Neuronal stem cell (in vitro differentiated cells): ENCODE data around the gene ASPHD1.

Source experiments
- DNase-seq: peaks from one replicate; pipeline ENCODE4 v3.0.0-alpha.2; 2013; ENCODE audit warnings: low spot score
- H2AFZ ChIP-seq: one replicate; pipeline ENCODE4 v1.6.1; 2013; ENCODE audit warnings: mild to moderate bottlenecking, low read length, inconsistent platforms
- H2AK5ac ChIP-seq: 2 replicates; pipeline ENCODE4 v1.6.1; 2013; ENCODE audit warnings: low read depth, mild to moderate bottlenecking, inconsistent platforms, low read length, moderate library complexity, mixed read lengths
- H2BK120ac ChIP-seq: 2 replicates; pipeline ENCODE4 v1.6.1; 2013; ENCODE audit warnings: low read depth, mild to moderate bottlenecking, inconsistent platforms, low read length, moderate library complexity, mixed read lengths
- H2BK12ac ChIP-seq: one replicate; pipeline ENCODE4 v1.6.1; 2013; ENCODE audit warnings: low read length, inconsistent platforms
- H2BK15ac ChIP-seq: 2 replicates; pipeline ENCODE4 v1.6.1; 2013; ENCODE audit warnings: mild to moderate bottlenecking, low read length, inconsistent platforms, mixed read lengths
- H2BK5ac ChIP-seq: one replicate; pipeline ENCODE4 v1.6.1; 2013; ENCODE audit warnings: inconsistent platforms, mild to moderate bottlenecking, low read length, moderate library complexity
- H3K14ac ChIP-seq: one replicate; pipeline ENCODE4 v1.6.1; 2013; ENCODE audit warnings: low read length, inconsistent platforms
- H3K18ac ChIP-seq: 2 replicates; pipeline ENCODE4 v1.6.1; 2013; ENCODE audit warnings: low read length, inconsistent platforms
- H3K23ac ChIP-seq: 2 replicates; pipeline ENCODE4 v1.6.1; 2013; ENCODE audit warnings: low read depth, mild to moderate bottlenecking, mixed read lengths, low read length, inconsistent platforms; ENCODE audit not compliant: poor library complexity
- H3K27ac ChIP-seq: replicated peaks from 3 replicates; pipeline ENCODE4 v1.5.1; 2013; ENCODE audit warnings: low read length, inconsistent platforms
- H3K27me3 ChIP-seq, 3 experiments: 2 replicates each; pipeline ENCODE4 v1.6.1; 2013; ENCODE audit warnings: low read length in 3 of 3, mild to moderate bottlenecking in 2 of 3, inconsistent platforms in 1 of 3, low read depth in 1 of 3, mixed read lengths in 1 of 3, moderate library complexity in 1 of 3; ENCODE audit not compliant: control insufficient read depth in 3 of 3, insufficient read depth in 3 of 3
- H3K36me3 ChIP-seq, 2 donors: replicated peaks in 1 of 2; 2 replicates each; pipeline ENCODE4 v1.6.1; 2013; ENCODE audit warnings: low read length in 2 of 2; ENCODE audit not compliant: control insufficient read depth in 2 of 2, insufficient read depth in 2 of 2
- H3K4ac ChIP-seq: 2 replicates; pipeline ENCODE4 v1.6.1; 2013; ENCODE audit warnings: inconsistent platforms, mild to moderate bottlenecking, low read length, moderate library complexity
- H3K4me1 ChIP-seq, 2 donors: 1 replicate in 1 of 2; 2 replicates in 1 of 2; pipeline ENCODE4 v1.6.1; 2013; ENCODE audit warnings: low read length in 2 of 2, low read depth in 1 of 2; ENCODE audit not compliant: control insufficient read depth in 2 of 2, insufficient read depth in 1 of 2
- H3K4me2 ChIP-seq: one replicate; pipeline ENCODE4 v1.6.1; 2013; ENCODE audit warnings: mild to moderate bottlenecking, low read length, inconsistent platforms; ENCODE audit not compliant: insufficient read depth, poor library complexity, severe bottlenecking
- H3K4me3 ChIP-seq, 2 donors: 2 replicates each; pipeline ENCODE4 v1.5.1; 2013; ENCODE audit warnings: low read length in 2 of 2, mild to moderate bottlenecking in 2 of 2, inconsistent platforms in 1 of 2, moderate library complexity in 1 of 2
- H3K79me1 ChIP-seq: one replicate; pipeline ENCODE4 v1.6.1; 2013; ENCODE audit warnings: low read depth, mild to moderate bottlenecking, inconsistent platforms, low read length, moderate library complexity
- H3K9ac ChIP-seq: one replicate; pipeline ENCODE4 v1.6.1; 2013; ENCODE audit warnings: mild to moderate bottlenecking, low read depth, low read length, inconsistent platforms; ENCODE audit not compliant: poor library complexity
- H3K9me3 ChIP-seq, 2 donors: replicated peaks in 1 of 2; 2 replicates each; pipeline versions ENCODE3 to v1.6.1; 2013; ENCODE audit warnings: low read length in 2 of 2, mild to moderate bottlenecking in 2 of 2, inconsistent platforms in 1 of 2, low read depth in 1 of 2, mixed read lengths in 1 of 2, moderate library complexity in 1 of 2; ENCODE audit not compliant: control insufficient read depth in 2 of 2, insufficient read depth in 1 of 2
- H4K8ac ChIP-seq: one replicate; pipeline ENCODE4 v1.6.1; 2013; ENCODE audit warnings: low read depth, mild to moderate bottlenecking, inconsistent platforms, low read length, moderate library complexity
- H4K91ac ChIP-seq: one replicate; pipeline ENCODE4 v1.6.1; 2013; ENCODE audit warnings: low read length, low read depth, mild to moderate bottlenecking, inconsistent platforms; ENCODE audit not compliant: poor library complexity
- WGBS, 2 donors: extraction: QIAGEN DNeasy Blood & Tissue Kit; methylation state at CpG; one replicate each; pipeline ENCODE4 v1.1.7; 2013; ENCODE audit warnings: missing lambda C conversion rate in 2 of 2, mixed read lengths in 1 of 2; ENCODE audit not compliant: insufficient read length in 2 of 2, insufficient replicate concordance in 1 of 2; ENCODE audit errors: extremely low coverage in 2 of 2; 5-methylcytosine and 5-hydroxymethylcytosine counted together

The ASPHD1 gene

GRCh38 chr16:29916979-29917378 is 16.7 kb downstream of the ASPHD1 start:
- no peak overlapping the region for H2AK5ac ChIP-seq
- no peak overlapping the region for H4K8ac ChIP-seq
- H3K23ac ChIP-seq, result no peak overlapping the region
- H3K9me3 ChIP-seq, result no peaks in the 10 kb centered on the region
- H3K4me2 ChIP-seq, result no peak overlapping the region
- H2AFZ ChIP-seq, result no peak overlapping the region
- no peak for DNase-seq
- no peak overlapping the region for H3K4me3 ChIP-seq
- H2BK12ac ChIP-seq, result no peak overlapping the region
- no peak overlapping the region for H3K27ac ChIP-seq
- WGBS, 2 donors, result no CpG with 5 or more reads among the region's 1 CpG
- H2BK120ac ChIP-seq, result no peak overlapping the region
- no peaks in the 10 kb centered on the region for H3K27me3 ChIP-seq
- H2BK15ac ChIP-seq, result no peak overlapping the region
- H3K14ac ChIP-seq, result no peak overlapping the region
- peaks cover 0 to 2% of the 10 kb centered on the region in 2 donors for H3K4me1 ChIP-seq
- no peak overlapping the region for H3K18ac ChIP-seq
- H2BK5ac ChIP-seq, result no peak overlapping the region
- H3K4ac ChIP-seq, result no peak overlapping the region
- peaks cover 5 to 48% of the 10 kb centered on the region in 2 donors for H3K36me3 ChIP-seq
- H4K91ac ChIP-seq, result no peak overlapping the region
- no peak overlapping the region for H3K9ac ChIP-seq
- H3K79me1 ChIP-seq, result no peaks in the 10 kb centered on the region

GRCh38 chr16:29920288-29921033 is 20.2 kb downstream of the ASPHD1 start:
- no peak overlapping the region for H3K23ac ChIP-seq
- no peak overlapping the region for H2AK5ac ChIP-seq
- H3K4ac ChIP-seq, result no peak overlapping the region
- no peak overlapping the region for H3K18ac ChIP-seq
- peaks cover 0 to 5% of the 10 kb centered on the region in 2 donors for H3K4me1 ChIP-seq
- H3K27ac ChIP-seq, result no peak overlapping the region
- no peak overlapping the region for H2AFZ ChIP-seq
- H2BK12ac ChIP-seq, result no peak overlapping the region
- no peak overlapping the region for H3K4me2 ChIP-seq
- peaks cover 8% of the 10 kb centered on the region for H3K79me1 ChIP-seq
- H2BK120ac ChIP-seq, result no peak overlapping the region
- no CpG with 5 or more reads among the region's 6 CpGs for WGBS, 2 donors
- peaks cover 6 to 52% of the 10 kb centered on the region in 2 donors for H3K36me3 ChIP-seq
- no peak overlapping the region for H3K14ac ChIP-seq
- no peak overlapping the region for H3K9ac ChIP-seq
- H4K8ac ChIP-seq, result no peak overlapping the region
- H4K91ac ChIP-seq, result no peak overlapping the region
- no peaks in the 10 kb centered on the region for H3K9me3 ChIP-seq
- DNase-seq, result no peak
- no peak overlapping the region for H3K4me3 ChIP-seq
- H2BK15ac ChIP-seq, result no peak overlapping the region
- H2BK5ac ChIP-seq, result no peak overlapping the region
- H3K27me3 ChIP-seq, result no peaks in the 10 kb centered on the region

GRCh38 chr16:29921034-29921385 is 20.7 kb downstream of the ASPHD1 start:
- Histone ChIP-seq H4K8ac (no peak overlapping the region), H3K4me1 (peaks cover 0 to 5% of the 10 kb centered on the region in 2 donors), H2BK12ac (no peak overlapping the region), H3K4ac (no peak overlapping the region), H3K27me3 (no peaks in the 10 kb centered on the region), H3K27ac (no peak overlapping the region), H3K9me3 (no peaks in the 10 kb centered on the region), H3K14ac (no peak overlapping the region), H3K36me3 (peaks cover 6 to 48% of the 10 kb centered on the region in 2 donors), H3K79me1 (peaks cover 10% of the 10 kb centered on the region), H3K4me2 (no peak overlapping the region), H3K9ac (no peak overlapping the region), H3K4me3 (no peak overlapping the region), H2AFZ (no peak overlapping the region), H4K91ac (no peak overlapping the region), H3K23ac (no peak overlapping the region), H2BK5ac (no peak overlapping the region), H2BK120ac (no peak overlapping the region), H2BK15ac (no peak overlapping the region), H2AK5ac (no peak overlapping the region), H3K18ac (no peak overlapping the region)
- no peak for DNase-seq
- no CpG with 5 or more reads among the region's 3 CpGs for WGBS, 2 donors

GRCh38 chr16:29922326-29922725 is 22.0 kb downstream of the ASPHD1 start:
- WGBS, 2 donors, result no CpG with 5 or more reads among the region's 2 CpGs
- no peaks in the 10 kb centered on the region for H3K27me3 ChIP-seq
- H2BK12ac ChIP-seq, result no peak overlapping the region
- no peaks in the 10 kb centered on the region for H3K9me3 ChIP-seq
- no peak overlapping the region for H2AK5ac ChIP-seq
- peaks cover 5 to 14% of the 10 kb centered on the region in 2 donors for H3K4me1 ChIP-seq
- no peak overlapping the region for H3K4me2 ChIP-seq
- no peak overlapping the region for H2BK120ac ChIP-seq
- H2AFZ ChIP-seq, result no peak overlapping the region
- no peak overlapping the region for H3K18ac ChIP-seq
- no peak overlapping the region for H3K9ac ChIP-seq
- no peak overlapping the region for H3K4ac ChIP-seq
- H3K23ac ChIP-seq, result no peak overlapping the region
- H3K4me3 ChIP-seq, result no peak overlapping the region
- no peak overlapping the region for H2BK15ac ChIP-seq
- peaks cover 6 to 47% of the 10 kb centered on the region in 2 donors for H3K36me3 ChIP-seq
- DNase-seq, result no peak
- H3K14ac ChIP-seq, result no peak overlapping the region
- no peak overlapping the region for H3K27ac ChIP-seq
- H4K91ac ChIP-seq, result no peak overlapping the region
- H3K79me1 ChIP-seq, result peaks cover 10% of the 10 kb centered on the region
- H4K8ac ChIP-seq, result no peak overlapping the region
- H2BK5ac ChIP-seq, result no peak overlapping the region
